Neural progenitor cell (in vitro differentiated cells): ENCODE data around the gene AK1. TPM values are rescaled to one million over a fixed set of nuclear protein-coding genes. Genes with fewer than 3 reads are reported as not detected.

Source experiments
- DNase-seq: peaks from one replicate; pipeline ENCODE4 v3.0.0-alpha.2; 2016; ENCODE audit warnings: low spot score
- H2AFZ ChIP-seq: fragments of 200-600 bp; sonication (generic); replicated peaks from 2 replicates; pipeline ENCODE4 v1.6.1; 2016; ENCODE audit warnings: antibody characterized with exemption
- H3F3A ChIP-seq: fragments of 200-600 bp; sonication (generic); 2 replicates; pipeline ENCODE4 v1.6.1; 2016; ENCODE audit warnings: antibody characterized with exemption, low read depth
- H3K27ac ChIP-seq: fragments of 200-600 bp; sonication (generic); 2 replicates; pipeline ENCODE4 v1.5.1; 2016; ENCODE audit warnings: mild to moderate bottlenecking
- H3K27me3 ChIP-seq: fragments of 200-600 bp; sonication (generic); 2 replicates; pipeline ENCODE4 v1.6.1; 2016; ENCODE audit warnings: mild to moderate bottlenecking, moderate library complexity
- H3K36me3 ChIP-seq: fragments of 200-600 bp; sonication (generic); 2 replicates; pipeline ENCODE4 v1.5.1; 2016
- H3K4me1 ChIP-seq: fragments of 200-600 bp; sonication (generic); 2 replicates; pipeline ENCODE4 v1.6.1; 2016; ENCODE audit warnings: mixed run types
- H3K4me2 ChIP-seq: fragments of 200-600 bp; sonication (generic); 2 replicates; pipeline ENCODE4 v1.6.1; 2016
- H3K4me3 ChIP-seq: fragments of 200-600 bp; sonication (generic); 2 replicates; pipeline ENCODE4 v1.5.1; 2016
- H3K79me2 ChIP-seq: fragments of 200-600 bp; sonication (generic); 2 replicates; pipeline ENCODE4 v1.6.1; 2016; ENCODE audit warnings: low read depth
- H3K9ac ChIP-seq: fragments of 200-600 bp; sonication (generic); 2 replicates; pipeline ENCODE4 v1.6.1; 2016
- H3K9me3 ChIP-seq: fragments of 200-600 bp; sonication (generic); 2 replicates; pipeline ENCODE4 v1.5.1; 2016; ENCODE audit warnings: low read depth
- H4K20me1 ChIP-seq: fragments of 200-600 bp; sonication (generic); 2 replicates; pipeline ENCODE4 v1.6.1; 2016; ENCODE audit warnings: low read depth
- H3K27ac Mint-ChIP-seq: 3 replicates; pipeline ENCODE4 v1.8.0; 2021; ENCODE audit warnings: mixed read lengths
- H3K27me3 Mint-ChIP-seq: 2 replicates; pipeline ENCODE4 v1.8.0; 2022; ENCODE audit warnings: low read depth, mild to moderate bottlenecking, inconsistent platforms, moderate library complexity, mixed read lengths; ENCODE audit not compliant: insufficient read depth
- H3K36me3 Mint-ChIP-seq: 3 replicates; pipeline ENCODE4 v1.8.0; 2021; ENCODE audit warnings: mixed read lengths
- H3K4me1 Mint-ChIP-seq: 3 replicates; pipeline ENCODE4 v1.8.0; 2021; ENCODE audit warnings: mixed read lengths
- H3K4me3 Mint-ChIP-seq: 3 replicates; pipeline ENCODE4 v1.8.0; 2021; ENCODE audit warnings: mild to moderate bottlenecking, moderate library complexity, mixed read lengths
- H3K9me3 Mint-ChIP-seq: 3 replicates; pipeline ENCODE4 v1.8.0; 2020; ENCODE audit warnings: mixed read lengths
- CTCF ChIP-seq: fragments of 200-600 bp; sonication (generic); IDR thresholded peaks from 2 replicates; pipeline ENCODE4 v1.5.1; 2017; ENCODE audit warnings: antibody characterized with exemption, mild to moderate bottlenecking
- EZH2 ChIP-seq: fragments of 200-600 bp; sonication (generic); IDR thresholded peaks from 2 replicates; pipeline ENCODE4 v1.6.1; 2017; ENCODE audit warnings: antibody characterized with exemption, mild to moderate bottlenecking, moderate library complexity
- EZH2phosphoT487 ChIP-seq: fragments of 200-600 bp; sonication (generic); IDR thresholded peaks from 2 replicates; pipeline ENCODE4 v1.6.1; 2017; ENCODE audit warnings: antibody characterized with exemption
- total RNA-seq: library from RNA; depleted of rRNA; stranded (reverse); fragments of >200 nt; gene quantifications from 2 replicates; pipeline ENCODE4 v1.2.3, GENCODE V29; 2015; ENCODE audit warnings: low replicate concordance

Gene AK1, protein sequence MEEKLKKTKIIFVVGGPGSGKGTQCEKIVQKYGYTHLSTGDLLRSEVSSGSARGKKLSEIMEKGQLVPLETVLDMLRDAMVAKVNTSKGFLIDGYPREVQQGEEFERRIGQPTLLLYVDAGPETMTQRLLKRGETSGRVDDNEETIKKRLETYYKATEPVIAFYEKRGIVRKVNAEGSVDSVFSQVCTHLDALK
- total RNA-seq, result 20.5 and 25.6 TPM in 2 replicates

- no peaks in the 10 kb centered on the region for H3K9me3 Mint-ChIP-seq
- peaks cover 10% of the 10 kb centered on the region for H3K27me3 Mint-ChIP-seq
- H3K4me1 Mint-ChIP-seq, result peaks cover 45% of the 10 kb centered on the region
- Histone ChIP-seq H4K20me1 (no peaks in the 10 kb centered on the region), H3F3A (peaks cover 16% of the 10 kb centered on the region), H3K27me3 (no peaks in the 10 kb centered on the region), H3K36me3 (no peaks in the 10 kb centered on the region), H3K4me3 (peak within 1 kb of the TSS; percentile 41), H3K4me2 (peak within 1 kb of the TSS; percentile 79), H2AFZ (peak within 1 kb of the TSS; percentile 86), H3K27ac (no peak within 1 kb of the TSS), H3K9ac (no peak within 1 kb of the TSS), H3K79me2 (no peaks in the 10 kb centered on the region), H3K4me1 (peaks cover 19% of the 10 kb centered on the region), H3K9me3 (no peaks in the 10 kb centered on the region)
- DNase-seq, result peak; percentile 81
- peak within 1 kb of the TSS; percentile 83 for H3K4me3 Mint-ChIP-seq
- no peak for TF ChIP-seq EZH2phosphoT487
- no peak for TF ChIP-seq CTCF
- TF ChIP-seq EZH2, result no peak
- peak within 1 kb of the TSS; percentile 60 for H3K27ac Mint-ChIP-seq
- no peaks in the 10 kb centered on the region for H3K36me3 Mint-ChIP-seq
Observed at GRCh38 chr9:127877566-127877998, at the start of gene AK1. TSS of gene AK1 (minus strand) at chr9:127877675. CDS start at chr9:127874617, 3,058 bp downstream.

DNA sequence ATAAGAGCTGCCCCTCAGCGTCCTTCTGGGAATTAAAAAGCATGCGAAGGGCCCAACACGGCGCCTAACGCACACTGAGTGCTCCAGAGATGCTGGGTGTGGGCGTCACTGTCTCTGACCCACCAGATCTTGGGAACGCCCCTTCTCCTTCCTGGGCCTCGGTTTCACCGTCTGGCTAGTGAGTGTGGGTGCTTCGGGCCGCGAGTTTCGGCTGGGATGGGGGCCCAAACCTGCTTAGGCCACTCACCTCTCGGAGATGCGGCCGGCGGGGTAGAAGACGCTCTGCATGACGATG, 49.4 kb upstream of the AK1 start:
- peak overlapping the region; percentile 96 for H3K4me2 ChIP-seq

DNA sequence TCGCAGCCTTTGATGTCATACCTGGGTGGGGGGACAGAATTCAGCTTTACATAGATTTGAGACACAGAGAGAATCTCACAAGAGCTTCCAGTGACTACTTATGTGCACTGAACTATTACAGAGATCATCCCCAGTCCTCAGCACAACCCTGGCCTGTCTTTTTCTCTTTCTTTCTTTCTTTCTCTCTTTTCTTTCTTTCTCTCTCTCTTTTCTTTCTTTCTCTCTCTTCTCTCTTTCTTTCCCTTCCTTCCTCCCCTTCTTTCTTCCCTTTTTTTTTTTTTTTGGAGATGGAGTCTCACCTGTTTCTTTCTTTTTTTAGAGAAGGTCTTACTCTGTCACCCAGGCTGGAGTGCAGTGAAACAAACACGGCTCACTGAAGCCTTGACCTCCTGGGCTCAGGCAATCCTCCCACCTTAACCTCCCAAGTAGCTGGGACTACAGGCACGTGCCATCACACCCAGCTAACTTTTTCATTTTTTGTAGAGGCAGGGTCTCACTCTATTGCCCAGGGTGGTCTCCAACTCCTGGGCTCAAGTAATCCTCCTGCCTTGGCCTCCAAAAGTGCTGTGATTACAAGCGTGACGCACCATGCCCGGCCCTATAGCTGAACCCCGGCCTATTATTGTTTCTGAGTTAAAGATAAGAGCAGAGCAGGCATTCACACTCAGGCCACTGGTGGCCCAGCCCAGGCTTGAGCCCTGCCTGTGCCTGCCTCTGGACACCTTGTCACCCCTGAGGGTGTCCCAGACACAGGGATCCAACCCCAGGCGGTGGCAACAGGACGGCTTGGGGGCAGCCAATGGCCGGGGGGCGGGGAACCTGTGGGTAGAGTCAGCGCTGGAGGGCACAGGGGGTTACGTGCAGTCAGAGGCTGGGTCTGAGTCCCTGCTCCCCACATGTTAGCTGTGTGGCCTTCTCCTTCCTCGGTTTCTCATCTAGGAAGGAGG, 48.8 kb upstream of the AK1 start:
- Histone ChIP-seq H3K4me2 (peak overlapping the region; percentile 96), H3K79me2 (no peaks in the 10 kb centered on the region), H3K9me3 (no peaks in the 10 kb centered on the region), H4K20me1 (peaks cover 30% of the 10 kb centered on the region), H3K27ac (no peak overlapping the region), H3K4me1 (peaks cover 21% of the 10 kb centered on the region), H2AFZ (no peak overlapping the region), H3K36me3 (no peaks in the 10 kb centered on the region), H3F3A (peaks cover 50% of the 10 kb centered on the region), H3K9ac (no peak overlapping the region), H3K27me3 (peaks cover 56% of the 10 kb centered on the region), H3K4me3 (peak overlapping the region; percentile 63)
- peaks cover 2% of the 10 kb centered on the region for H3K9me3 Mint-ChIP-seq
- H3K36me3 Mint-ChIP-seq, result no peaks in the 10 kb centered on the region
- peaks cover 14% of the 10 kb centered on the region for H3K4me1 Mint-ChIP-seq
- TF ChIP-seq CTCF, result no peak
- TF ChIP-seq EZH2, result no peak
- TF ChIP-seq EZH2phosphoT487, result no peak
- no peak for DNase-seq
- H3K27ac Mint-ChIP-seq, result no peak overlapping the region
- H3K4me3 Mint-ChIP-seq, result peak overlapping the region; percentile 72
- H3K27me3 Mint-ChIP-seq, result peaks cover 51% of the 10 kb centered on the region

More for the DNA sequence above, 49.4 kb upstream of the AK1 start:
- Histone ChIP-seq H3K4me3 (peak overlapping the region; percentile 63), H3K9me3 (no peaks in the 10 kb centered on the region), H3K4me1 (peaks cover 21% of the 10 kb centered on the region), H3K79me2 (no peaks in the 10 kb centered on the region), H3K36me3 (no peaks in the 10 kb centered on the region), H2AFZ (peak overlapping the region; percentile 96), H3K27ac (no peak overlapping the region), H3K27me3 (peaks cover 51% of the 10 kb centered on the region), H3K9ac (no peak overlapping the region), H4K20me1 (peaks cover 30% of the 10 kb centered on the region), H3F3A (peaks cover 56% of the 10 kb centered on the region)
- Mint-ChIP-seq H3K9me3 (peaks cover 2% of the 10 kb centered on the region), H3K27ac (no peak overlapping the region), H3K36me3 (no peaks in the 10 kb centered on the region), H3K4me3 (peak overlapping the region; percentile 72), H3K4me1 (peaks cover 18% of the 10 kb centered on the region), H3K27me3 (peaks cover 49% of the 10 kb centered on the region)
- no peak for DNase-seq
- no peak for TF ChIP-seq CTCF
- no peak for TF ChIP-seq EZH2
- no peak for TF ChIP-seq EZH2phosphoT487
